Tibial nerve (tissue), 4 donors: ENCODE results near the gene NUDT6. TPM values are rescaled to one million over a fixed set of nuclear protein-coding genes. Genes with fewer than 3 reads are reported as not detected.

Experiments used
- DNase-seq, 2 donors: peaks; one replicate each; pipeline ENCODE4 v3.0.0-alpha.2; 2019; ENCODE audit warnings: low spot score in 2 of 2
- H3K27ac ChIP-seq, 4 donors: fragments of 200-600 bp; sonication (generic) in 3 of 4; one replicate each; pipeline ENCODE4 v1.5.1; 2017 to 2019; ENCODE audit warnings: mild to moderate bottlenecking in 1 of 4
- H3K27me3 ChIP-seq, 2 donors: fragments of 200-600 bp; sonication (generic) in 1 of 2; one replicate each; pipeline versions ENCODE4 v1.5.1 to v1.6.0; 2017 to 2019
- H3K36me3 ChIP-seq, 3 donors: fragments of 200-600 bp; sonication (generic); one replicate each; pipeline ENCODE4 v1.5.1; 2018 to 2019
- H3K4me1 ChIP-seq, 4 donors: fragments of 200-600 bp; sonication (generic) in 3 of 4; one replicate each; pipeline ENCODE4 v1.5.1; 2017 to 2019
- H3K4me3 ChIP-seq, 4 donors: fragments of 200-600 bp; sonication (generic) in 3 of 4; one replicate each; pipeline ENCODE4 v1.5.1; 2017 to 2019; ENCODE audit warnings: mild to moderate bottlenecking in 1 of 4, moderate library complexity in 1 of 4
- H3K9me3 ChIP-seq, 4 donors: fragments of 200-600 bp; sonication (generic) in 3 of 4; one replicate each; pipeline ENCODE4 v1.5.1; 2017 to 2019
- CTCF ChIP-seq, 5 experiments: fragments of 200-600 bp in 3 of 5; fragments of 450-650 bp in 2 of 5; sonication (generic) in 3 of 5; IDR thresholded peaks; one replicate each; pipeline ENCODE4 v1.5.1; 2016 to 2019; ENCODE audit warnings: antibody characterized with exemption in 5 of 5, mild to moderate bottlenecking in 3 of 5, moderate library complexity in 2 of 5
- EP300 ChIP-seq, 2 donors: sonication (generic); formaldehyde crosslinking; IDR thresholded peaks; one replicate each; pipeline ENCODE4 v1.6.1; 2017; ENCODE audit warnings: antibody characterized with exemption in 2 of 2, mild to moderate bottlenecking in 1 of 2
- POLR2A ChIP-seq, 2 donors: fragments of 450-650 bp; IDR thresholded peaks; one replicate each; pipeline ENCODE4 v1.6.1; 2017; ENCODE audit warnings: antibody characterized with exemption in 2 of 2, mild to moderate bottlenecking in 2 of 2, moderate library complexity in 2 of 2
- WGBS, 2 donors: methylation state at CpG; one replicate each; pipeline ENCODE4 v1.1.5; 2018; 5-methylcytosine and 5-hydroxymethylcytosine counted together
- total RNA-seq, 4 donors: library from RNA; depleted of rRNA; stranded (reverse); fragments of >200 nt; gene quantifications; one replicate each; pipeline ENCODE4 v1.1.0, GENCODE V29; 2016

Gene NUDT6
- total RNA-seq, 4 donors from 2014 or later, result 8.7 to 20.1 (median 11.0) TPM

- H3K4me3 ChIP-seq, result no peak overlapping the region
- peak overlapping the region in 2 of 4 donors; percentile 37 to 67 for H3K27ac ChIP-seq
These were observed 37.9 kb downstream of the NUDT6 start for GRCh38 chr4:122884499-122884898.

GRCh38 chr4:122882857-122883735, 39.3 kb downstream of the NUDT6 start:
- WGBS, 2 donors, result 77% methylated on average over 5 of the region's 5 CpGs
- Histone ChIP-seq H3K27me3 (no peaks in the 10 kb centered on the region), H3K9me3 (peaks cover 0 to 4% (median 0%) of the 10 kb centered on the region in 4 donors), H3K4me1 (peaks cover 0 to 8% (median 0%) of the 10 kb centered on the region in 4 donors), H3K4me3 (no peak overlapping the region), H3K36me3 (peaks cover 0 to 54% (median 0%) of the 10 kb centered on the region in 3 donors), H3K27ac (no peak overlapping the region)
- DNase-seq, result no peak
- no peak for TF ChIP-seq CTCF (IDR thresholded peaks at IDR 0.05)
- TF ChIP-seq POLR2A (IDR thresholded peaks at IDR 0.05), result no peak
- no peak for TF ChIP-seq EP300 (IDR thresholded peaks at IDR 0.05)

More at GRCh38 chr4:122884499-122884898, 37.9 kb downstream of the NUDT6 start:
- H3K4me1 ChIP-seq, result peaks cover 0 to 13% (median 0%) of the 10 kb centered on the region in 4 donors
- 22 to 37% methylated on average over 1 of the region's 1 CpG for WGBS, 2 donors
- H3K36me3 ChIP-seq, result peaks cover 0 to 53% (median 0%) of the 10 kb centered on the region in 3 donors
- H3K9me3 ChIP-seq, result peaks cover 0 to 4% (median 0%) of the 10 kb centered on the region in 4 donors
- DNase-seq, result no peak
- H3K27me3 ChIP-seq, result no peaks in the 10 kb centered on the region
- TF ChIP-seq CTCF (IDR thresholded peaks at IDR 0.05) (no peak), POLR2A (IDR thresholded peaks at IDR 0.05) (no peak), EP300 (IDR thresholded peaks at IDR 0.05) (no peak)

GRCh38 chr4:122879001-122879400, 43.4 kb downstream of the NUDT6 start:
- Histone ChIP-seq H3K4me3 (no peak overlapping the region), H3K27me3 (no peaks in the 10 kb centered on the region), H3K27ac (no peak overlapping the region), H3K9me3 (peaks cover 0 to 4% (median 0%) of the 10 kb centered on the region in 4 donors), H3K4me1 (peaks cover 0 to 5% (median 0%) of the 10 kb centered on the region in 4 donors), H3K36me3 (peaks cover 0 to 40% (median 0%) of the 10 kb centered on the region in 3 donors)
- no peak for TF ChIP-seq EP300 (IDR thresholded peaks at IDR 0.05)
- no peak for TF ChIP-seq POLR2A (IDR thresholded peaks at IDR 0.05)
- no peak for TF ChIP-seq CTCF (IDR thresholded peaks at IDR 0.05)
- no peak for DNase-seq

GRCh38 chr4:122876456-122876855, 45.9 kb downstream of the NUDT6 start:
- Histone ChIP-seq H3K4me3 (no peak overlapping the region), H3K4me1 (peaks cover 0 to 17% (median 0%) of the 10 kb centered on the region in 4 donors), H3K9me3 (peaks cover 0 to 4% (median 0%) of the 10 kb centered on the region in 4 donors), H3K27me3 (no peaks in the 10 kb centered on the region), H3K36me3 (peaks cover 0 to 31% (median 0%) of the 10 kb centered on the region in 3 donors), H3K27ac (no peak overlapping the region)
- TF ChIP-seq CTCF (IDR thresholded peaks at IDR 0.05), result no peak
- no peak for TF ChIP-seq POLR2A (IDR thresholded peaks at IDR 0.05)
- no peak for TF ChIP-seq EP300 (IDR thresholded peaks at IDR 0.05)
- no peak for DNase-seq
- 90 to 93% methylated on average over 3 of the region's 3 CpGs for WGBS, 2 donors

GRCh38 chr4:122875949-122876348, 46.4 kb downstream of the NUDT6 start:
- WGBS, 2 donors, result 82 to 84% methylated on average over 5 of the region's 5 CpGs
- H3K27ac ChIP-seq, result no peak overlapping the region
- peaks cover 0 to 17% (median 0%) of the 10 kb centered on the region in 4 donors for H3K4me1 ChIP-seq
- no peak for TF ChIP-seq POLR2A (IDR thresholded peaks at IDR 0.05)
- no peak for TF ChIP-seq EP300 (IDR thresholded peaks at IDR 0.05)
- no peak overlapping the region for H3K4me3 ChIP-seq
- no peak for DNase-seq
- H3K36me3 ChIP-seq, result peaks cover 0 to 26% (median 0%) of the 10 kb centered on the region in 3 donors
- H3K9me3 ChIP-seq, result peaks cover 0 to 4% (median 0%) of the 10 kb centered on the region in 4 donors
- H3K27me3 ChIP-seq, result no peaks in the 10 kb centered on the region
